NOMO-1 treated with DMSO at 0.1 percent for 48 hours (cell line): ENCODE measurements around the gene EXOSC2.
"Not testable (repeated sequence)": the region's sequence is repeated elsewhere in the genome, so short reads cannot be mapped to it uniquely, and the experiment has no call there.

Experiments used
- DNase-seq: peaks from one replicate; lab custom pipeline; 2025; ENCODE audit not compliant: unreplicated experiment; lab: John Stamatoyannopoulos, UW

The EXOSC2 gene

GRCh38 chr9:130667120-130667435, 26.5 kb upstream of the EXOSC2 start:
- DNase-seq, result no peak

GRCh38 chr9:130668196-130668595, 25.4 kb upstream of the EXOSC2 start:
- no peak for DNase-seq

GRCh38 chr9:130668659-130669058, 24.9 kb upstream of the EXOSC2 start:
- DNase-seq, result no peak

DNA sequence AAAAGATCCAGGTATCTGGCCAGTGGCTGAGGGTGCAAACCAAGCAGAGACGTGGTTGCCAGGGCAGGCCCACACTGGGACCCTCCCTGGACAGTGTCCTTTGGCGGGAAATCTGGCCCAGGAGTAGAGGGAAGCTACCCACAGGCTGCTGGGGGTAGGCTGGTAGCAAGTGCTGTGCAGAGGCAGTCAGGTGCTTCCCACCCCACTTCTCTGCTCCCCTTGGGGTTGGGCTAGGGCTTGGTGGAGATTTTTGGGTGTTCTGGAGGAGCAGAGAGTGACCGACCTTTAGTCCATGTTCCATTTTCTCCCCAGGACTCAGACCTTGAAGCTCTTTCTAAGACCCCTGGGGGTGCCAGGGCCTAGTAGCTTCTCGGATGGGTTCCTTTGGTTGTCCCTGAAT, 23.6 kb upstream of the EXOSC2 start:
- no peak for DNase-seq

DNA sequence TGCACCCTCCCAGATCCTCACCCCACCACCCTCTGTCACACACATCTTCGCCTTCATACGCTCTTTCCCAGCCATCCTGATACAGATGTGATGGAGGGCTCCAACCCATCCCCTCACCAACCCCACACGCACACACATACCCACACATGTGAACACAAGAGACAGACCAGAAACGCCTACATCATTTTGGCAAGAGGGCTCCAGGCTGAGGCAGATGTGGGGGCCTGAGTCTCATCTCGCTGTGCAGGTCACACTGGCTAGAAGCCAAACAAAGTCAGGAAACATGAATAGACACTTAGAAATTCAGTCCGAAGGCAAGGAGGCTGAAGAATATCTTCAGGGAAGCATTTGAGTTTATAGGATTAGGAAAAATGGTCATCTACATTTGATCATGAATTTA, 22.9 kb upstream of the EXOSC2 start:
- no peak for DNase-seq

DNA sequence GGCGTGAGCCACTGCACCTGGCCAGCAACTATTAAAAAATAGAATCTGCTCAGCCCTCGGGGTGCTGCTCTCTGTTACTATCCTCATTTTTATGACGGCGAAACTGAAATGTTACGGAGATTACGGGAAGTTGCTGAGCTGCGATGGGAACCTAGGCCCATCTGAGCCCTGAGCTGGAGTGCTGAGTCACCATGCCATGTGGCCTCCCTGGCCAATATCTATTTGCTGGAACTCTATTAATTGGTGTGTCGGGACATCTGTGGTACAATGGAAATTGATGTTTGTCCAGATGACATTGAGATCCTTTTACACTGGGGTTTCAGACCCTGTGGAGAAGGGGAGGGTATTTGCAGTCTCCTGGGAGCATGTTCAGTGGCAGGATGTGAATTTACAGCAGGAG, 21.1 kb upstream of the EXOSC2 start:
- DNase-seq, result no peak

- DNase-seq, result no peak
These were observed 20.5 kb upstream of the EXOSC2 start for GRCh38 chr9:130672933-130673615.

- DNase-seq, result no peak
These were observed 18.2 kb upstream of the EXOSC2 start for GRCh38 chr9:130675396-130675795.

DNA sequence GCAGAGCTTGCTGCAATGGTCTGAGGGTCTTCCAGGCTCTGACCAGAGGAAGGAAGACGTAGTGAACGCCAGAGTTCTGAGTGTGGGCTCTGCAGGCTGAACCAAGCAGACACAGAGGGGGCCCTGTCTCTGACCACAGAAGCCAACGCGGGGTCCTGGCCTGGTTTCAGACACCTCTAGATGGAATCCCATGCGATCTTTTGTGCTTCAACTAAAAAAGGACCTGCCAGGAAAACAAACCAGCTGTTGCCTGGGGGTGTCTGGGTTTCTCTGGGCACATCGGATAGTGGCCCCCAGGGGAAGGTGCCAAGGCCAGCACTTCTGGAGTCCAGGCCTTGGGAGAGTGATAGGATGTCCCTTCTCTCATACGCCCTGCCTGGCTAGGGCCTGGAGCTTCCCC, 16.3 kb upstream of the EXOSC2 start:
- no peak for DNase-seq

DNA sequence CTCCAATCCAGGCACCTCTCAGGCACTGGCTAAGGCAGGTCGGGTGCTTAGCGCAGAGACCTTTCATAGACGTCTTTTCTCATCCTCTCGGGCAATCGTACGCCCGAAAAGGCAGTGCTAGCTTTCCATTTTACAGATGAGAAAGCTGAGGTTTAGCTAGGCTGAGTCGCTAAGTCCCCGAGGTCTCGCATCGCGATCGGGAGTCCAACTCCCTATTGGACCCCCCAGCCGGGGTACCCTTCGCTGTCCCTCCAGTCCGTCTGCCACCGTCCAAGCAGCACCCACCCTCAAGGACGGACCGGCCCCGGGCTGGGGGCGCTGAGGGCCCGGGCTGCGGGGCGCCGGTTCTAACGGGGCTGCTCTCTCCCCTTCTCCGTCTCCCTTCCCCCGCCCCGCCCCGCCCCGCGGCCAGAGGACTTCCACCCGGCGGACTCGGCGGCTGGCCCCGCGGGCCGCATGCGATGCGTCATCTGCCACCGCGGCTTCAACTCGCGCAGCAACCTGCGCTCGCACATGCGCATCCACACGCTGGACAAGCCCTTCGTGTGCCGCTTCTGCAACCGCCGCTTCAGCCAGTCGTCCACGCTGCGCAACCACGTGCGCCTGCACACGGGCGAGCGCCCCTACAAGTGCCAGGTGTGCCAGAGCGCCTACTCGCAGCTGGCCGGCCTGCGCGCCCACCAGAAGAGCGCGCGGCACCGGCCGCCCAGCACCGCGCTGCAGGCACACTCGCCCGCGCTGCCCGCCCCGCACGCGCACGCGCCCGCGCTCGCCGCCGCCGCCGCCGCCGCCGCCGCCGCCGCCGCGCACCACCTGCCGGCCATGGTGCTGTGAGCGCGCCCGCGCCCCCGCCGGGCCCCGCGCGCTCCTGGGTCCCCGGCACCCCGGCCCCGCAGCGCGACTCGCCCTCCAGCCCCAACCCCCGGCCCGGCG, 12.5 kb upstream of the EXOSC2 start:
- DNase-seq, result peak; percentile 79

DNA sequence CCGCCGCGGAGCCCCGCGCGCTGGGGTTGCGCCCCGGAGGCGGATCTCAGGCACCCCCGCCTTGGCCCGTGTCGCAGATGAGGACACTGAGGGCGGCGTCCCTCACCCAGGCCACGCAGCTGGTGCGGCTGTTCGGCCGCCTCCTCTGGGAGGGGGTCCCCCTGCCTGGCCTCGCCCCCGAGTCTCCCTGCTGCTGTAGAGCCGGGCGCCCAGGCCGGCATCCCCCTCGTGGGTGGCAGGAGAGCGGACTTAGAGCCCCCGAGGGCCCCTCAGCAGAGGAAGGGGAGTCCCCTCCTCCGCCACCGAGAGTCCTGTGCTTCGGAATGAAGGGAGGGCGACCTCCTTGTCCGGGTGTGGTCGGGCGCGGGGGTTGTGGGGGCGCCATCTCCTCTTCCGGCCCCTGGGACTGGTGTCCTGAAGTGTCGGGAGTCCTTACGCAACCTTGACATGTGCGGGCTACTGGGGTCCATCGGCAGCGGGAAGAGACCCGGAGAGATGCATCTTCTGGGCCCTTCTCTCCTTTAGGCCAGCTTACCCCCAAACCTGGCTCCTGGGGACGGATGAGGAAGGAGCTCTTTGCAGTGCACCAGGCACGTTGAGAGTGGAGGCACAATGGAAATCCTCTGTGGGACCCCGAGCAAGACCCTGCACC, 11.7 kb upstream of the EXOSC2 start:
- DNase-seq, result no peak

GRCh38 chr9:130682421-130683121, 11.0 kb upstream of the EXOSC2 start:
- peak; percentile 18 for DNase-seq

DNA sequence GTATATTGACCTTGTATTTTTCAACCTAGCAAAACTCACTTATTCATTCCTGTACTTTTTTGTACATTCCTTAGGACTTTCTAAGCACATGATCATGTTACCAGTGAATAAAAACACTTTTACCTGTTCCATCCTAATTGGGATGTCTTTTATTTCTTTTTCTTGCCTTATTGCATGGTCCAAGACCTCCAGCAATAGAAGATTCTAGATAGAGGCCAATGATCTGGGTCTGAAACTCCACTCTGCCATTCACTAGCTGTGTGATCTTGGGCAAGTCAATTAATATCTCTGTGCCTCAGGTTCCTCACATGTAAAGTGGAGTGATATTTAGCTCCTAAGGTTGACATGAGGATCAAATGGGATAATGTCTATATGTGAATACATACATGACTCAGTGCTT, 8.5 kb upstream of the EXOSC2 start:
- DNase-seq, result no peak

DNA sequence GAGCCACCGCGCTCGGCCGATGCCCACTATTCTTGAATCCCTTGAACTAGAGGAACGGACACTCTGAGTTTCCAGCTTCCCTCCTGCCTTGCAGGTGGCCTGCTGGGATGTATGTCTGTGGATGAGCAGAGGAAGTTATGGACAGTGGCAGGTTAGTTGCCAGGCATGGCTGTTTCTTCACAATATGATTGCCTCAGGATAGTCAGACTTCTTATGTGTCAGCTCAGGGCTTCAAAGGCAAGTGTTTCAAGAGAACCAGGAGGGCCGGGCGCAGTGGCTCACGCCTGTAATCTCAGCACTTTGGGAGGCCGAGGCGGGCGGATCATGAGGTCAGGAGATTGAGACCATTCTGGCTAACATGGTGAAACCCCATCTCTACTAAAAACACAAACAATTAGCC, 7.6 kb upstream of the EXOSC2 start:
- not testable (repeated sequence) for DNase-seq

GRCh38 chr9:130687615-130688014, 6.0 kb upstream of the EXOSC2 start:
- DNase-seq, result no peak

- DNase-seq, result no peak
These were observed 5.5 kb upstream of the EXOSC2 start for GRCh38 chr9:130688072-130688471.

DNA sequence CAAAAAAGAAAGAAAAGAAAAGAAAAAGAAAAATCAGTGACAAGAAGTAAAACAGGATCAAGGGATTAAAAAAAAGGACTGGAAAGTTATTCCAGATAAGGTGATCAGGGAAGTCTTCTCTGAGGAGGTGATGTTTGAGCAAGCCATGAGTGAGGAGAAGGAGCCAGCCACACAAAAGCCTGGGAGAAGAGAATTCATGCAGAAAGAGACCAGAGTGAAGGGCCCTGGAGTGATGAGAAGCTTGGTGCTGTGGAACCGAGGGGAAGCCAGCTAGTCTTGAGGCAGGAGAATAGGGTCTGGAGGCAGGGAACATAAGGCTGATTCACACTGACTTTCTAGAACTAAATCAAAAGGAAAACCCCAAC, 4.0 kb upstream of the EXOSC2 start:
- DNase-seq, result no peak

DNA sequence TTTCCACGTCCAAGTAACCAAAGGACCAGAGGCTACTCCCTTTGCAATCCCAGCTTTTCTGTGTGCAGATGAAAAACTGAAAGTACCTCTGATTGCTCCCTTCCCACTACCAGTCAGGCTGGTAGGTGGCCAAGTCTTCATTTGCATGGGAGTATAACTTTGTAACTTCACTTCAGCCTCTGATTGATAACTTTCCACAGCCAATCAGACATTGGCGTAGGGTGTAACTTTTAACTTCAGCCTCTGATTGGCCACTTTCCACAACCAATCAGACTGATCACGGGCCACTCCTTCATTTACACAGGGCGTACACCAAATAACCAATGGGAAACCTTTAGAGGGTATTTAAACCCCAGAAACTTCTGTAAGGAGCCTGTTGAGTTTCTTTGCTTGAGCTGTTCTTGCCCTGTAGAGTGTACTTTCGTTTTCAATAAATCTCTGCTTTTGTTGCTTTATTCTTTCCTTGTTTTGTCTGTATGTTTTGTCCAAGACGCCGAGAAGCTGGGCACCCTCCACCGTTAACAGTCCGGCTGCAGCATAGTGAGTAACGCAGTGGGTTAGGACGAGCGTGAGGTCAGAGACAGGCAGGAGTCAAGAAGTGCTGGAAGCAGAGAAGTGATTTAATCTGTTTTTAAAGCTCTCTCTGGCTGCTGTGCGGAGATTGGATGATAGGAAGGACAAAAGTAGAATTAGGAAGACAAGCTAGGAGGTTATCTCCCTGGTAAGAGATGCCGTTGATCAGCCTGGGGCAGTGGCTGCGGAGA, 3.5 kb upstream of the EXOSC2 start:
- peak; percentile 90 for DNase-seq

DNA sequence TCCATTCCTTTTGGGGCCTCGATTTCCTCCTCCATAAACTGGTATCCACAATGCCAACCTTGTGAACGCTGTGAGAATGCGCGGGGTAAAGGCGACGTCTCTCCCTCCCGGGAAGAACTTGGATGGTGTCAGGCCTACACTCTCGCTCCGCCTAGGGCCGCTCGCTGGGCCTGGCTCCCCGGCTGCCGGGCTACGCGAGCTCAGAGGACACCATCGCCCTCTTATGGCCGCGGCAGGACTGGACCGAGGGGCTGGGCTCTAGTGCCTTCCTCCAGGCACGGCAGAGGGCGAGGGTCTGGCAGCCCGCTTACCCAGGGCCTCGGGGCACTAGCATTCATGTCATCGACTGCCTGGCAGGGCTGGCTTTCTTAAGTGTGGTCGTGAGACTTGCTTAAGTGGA, 1.3 kb upstream of the EXOSC2 start:
- no peak for DNase-seq

- DNase-seq, result no peak
These were observed 517 bp upstream of the EXOSC2 start for GRCh38 chr9:130693101-130693425.

GRCh38 chr9:130694205-130694604, 625 bp downstream of the EXOSC2 start:
- DNase-seq, result no peak
